IMR-90 (cell line): Measurements from ENCODE around the gene CCDC71. TPM values are rescaled to one million over a fixed set of nuclear protein-coding genes. Genes with fewer than 3 reads are reported as not detected.

Experiments
- ATAC-seq: fragments of 200-7000 bp; cut with Tn5 transposase; 2 replicates; pipeline ENCODE4 v1.9.1; 2020; ENCODE audit warnings: low read depth, mild to moderate bottlenecking, moderate library complexity
- BruUV-seq: library from RNA; stranded (reverse); fragments of 400-500 nt; replicated peaks from 2 replicates; lab custom pipeline; 2021; lab: Mats Ljungman, UMichigan
- CTCF ChIA-PET: fragments of 300-600 bp; formaldehyde crosslinking; extraction: SDS; loops from one replicate; lab custom pipeline; 2021; ENCODE audit warnings: antibody characterized with exemption; lab: Yijun Ruan, JAX
- POLR2A ChIA-PET: fragments of 300-600 bp; sonication (Branson Sonifier 250); formaldehyde crosslinking; loops from one replicate; lab custom pipeline; 2022; ENCODE audit warnings: antibody characterized with exemption; ENCODE audit not compliant: unreplicated experiment; lab: Charles Lee
- DNase-seq: peaks from one replicate; pipeline ENCODE4 v3.0.0; 2013
- H2AFZ ChIP-seq: replicated peaks from 2 replicates; pipeline ENCODE3; 2013; ENCODE audit warnings: low read length, mild to moderate bottlenecking; ENCODE audit not compliant: poor library complexity
- H2AK5ac ChIP-seq: 2 replicates; pipeline ENCODE4 v1.6.1; 2013; ENCODE audit warnings: low read depth, low read length, inconsistent platforms
- H2AK9ac ChIP-seq: replicated peaks from 2 replicates; pipeline ENCODE3; 2013; ENCODE audit warnings: mild to moderate bottlenecking, low read depth, low read length, moderate library complexity; ENCODE audit not compliant: poor library complexity
- H2BK120ac ChIP-seq: 2 replicates; pipeline ENCODE4 v1.6.1; 2013; ENCODE audit warnings: low read depth, low read length, inconsistent platforms
- H2BK15ac ChIP-seq: 3 replicates; pipeline ENCODE4 v1.6.1; 2013; ENCODE audit warnings: low read depth, low read length, inconsistent platforms
- H2BK20ac ChIP-seq: 2 replicates; pipeline ENCODE4 v1.6.1; 2013; ENCODE audit warnings: low read depth, mild to moderate bottlenecking, inconsistent platforms, low read length, moderate library complexity
- H2BK5ac ChIP-seq: 2 replicates; pipeline ENCODE4 v1.6.1; 2013; ENCODE audit warnings: mild to moderate bottlenecking, low read depth, low read length, inconsistent platforms; ENCODE audit not compliant: poor library complexity, severe bottlenecking
- H3K14ac ChIP-seq: replicated peaks from 2 replicates; pipeline ENCODE4 v1.6.1; 2013; ENCODE audit warnings: low read depth, low read length, inconsistent platforms
- H3K18ac ChIP-seq: 2 replicates; pipeline ENCODE4 v1.6.1; 2013; ENCODE audit warnings: low read depth, low read length, control low read depth
- H3K23ac ChIP-seq: 2 replicates; pipeline ENCODE4 v1.6.1; 2013; ENCODE audit warnings: low read depth, low read length, inconsistent platforms
- H3K27ac ChIP-seq: 2 replicates; pipeline ENCODE4 v1.5.1; 2013; ENCODE audit warnings: mild to moderate bottlenecking, control low read depth, low read length; ENCODE audit not compliant: insufficient read depth
- H3K27me3 ChIP-seq: 2 replicates; pipeline ENCODE4 v1.6.1; 2013; ENCODE audit warnings: low read length; ENCODE audit not compliant: control insufficient read depth, insufficient read depth
- H3K36me3 ChIP-seq: 2 replicates; pipeline ENCODE4 v1.6.1; 2013; ENCODE audit warnings: low read length, mixed read lengths; ENCODE audit not compliant: control insufficient read depth, insufficient read depth
- H3K4ac ChIP-seq: 2 replicates; pipeline ENCODE4 v1.6.1; 2013; ENCODE audit warnings: low read depth, low read length, inconsistent platforms
- H3K4me1 ChIP-seq: 2 replicates; pipeline ENCODE4 v1.6.1; 2013; ENCODE audit warnings: low read length, mixed read lengths; ENCODE audit not compliant: control insufficient read depth, insufficient read depth
- H3K4me2 ChIP-seq: 2 replicates; pipeline ENCODE4 v1.6.1; 2013; ENCODE audit warnings: low read depth, mild to moderate bottlenecking, control low read depth, low read length, moderate library complexity
- H3K4me3 ChIP-seq: 2 replicates; pipeline ENCODE4 v1.5.1; 2013; ENCODE audit warnings: low read depth, mild to moderate bottlenecking, control low read depth, low read length, moderate library complexity; ENCODE audit not compliant: insufficient read depth
- H3K56ac ChIP-seq: 2 replicates; pipeline ENCODE4 v1.6.1; 2013; ENCODE audit warnings: low read length, inconsistent platforms; ENCODE audit not compliant: insufficient read depth; ENCODE audit errors: extremely low read depth
- H3K79me1 ChIP-seq, 2 experiments: 2 replicates each; pipeline ENCODE4 v1.6.1; 2013; ENCODE audit warnings: low read length in 2 of 2, inconsistent platforms in 1 of 2, low read depth in 1 of 2
- H3K9ac ChIP-seq: 2 replicates; pipeline ENCODE4 v1.6.1; 2013; ENCODE audit warnings: low read depth, low read length, control low read depth
- H3K9me1 ChIP-seq: 2 replicates; pipeline ENCODE4 v1.6.1; 2013; ENCODE audit warnings: low read length, inconsistent platforms; ENCODE audit not compliant: insufficient read depth
- H3K9me3 ChIP-seq: 2 replicates; pipeline ENCODE4 v1.6.1; 2013; ENCODE audit warnings: low read length; ENCODE audit not compliant: control insufficient read depth, insufficient read depth
- H4K20me1 ChIP-seq: 2 replicates; pipeline ENCODE4 v1.6.1; 2013; ENCODE audit warnings: low read length, inconsistent platforms; ENCODE audit not compliant: insufficient read depth
- H4K5ac ChIP-seq: 2 replicates; pipeline ENCODE4 v1.6.1; 2013; ENCODE audit warnings: mild to moderate bottlenecking, low read depth, low read length, control low read depth
- H4K8ac ChIP-seq, 2 experiments: 2 replicates each; pipeline ENCODE4 v1.6.1; 2013; ENCODE audit warnings: low read depth in 2 of 2, low read length in 2 of 2, control low read depth in 1 of 2, inconsistent platforms in 1 of 2
- H4K91ac ChIP-seq: 2 replicates; pipeline ENCODE4 v1.6.1; 2013; ENCODE audit warnings: low read depth, low read length, inconsistent platforms; ENCODE audit not compliant: insufficient read depth
- BHLHE40 ChIP-seq: fragments of 150-350 bp; IDR thresholded peaks from 2 replicates; pipeline ENCODE4 v1.6.1; 2016; ENCODE audit warnings: mild to moderate bottlenecking, low read depth, low read length
- CEBPB ChIP-seq: IDR thresholded peaks from 2 replicates; pipeline ENCODE4 v1.6.1; 2012; ENCODE audit warnings: low read depth, low read length, improper control_type of control experiment
- CHD1 ChIP-seq: IDR thresholded peaks from 2 replicates; pipeline ENCODE4 v1.6.1; 2012; ENCODE audit warnings: low read depth, low read length, improper control_type of control experiment
- FOS ChIP-seq: fragments of 150-350 bp; IDR thresholded peaks from 2 replicates; pipeline ENCODE4 v1.6.1; 2016; ENCODE audit warnings: low read depth, low read length
- MAFK ChIP-seq: IDR thresholded peaks from 2 replicates; pipeline ENCODE4 v1.6.1; 2012; ENCODE audit warnings: low read depth, low read length, improper control_type of control experiment
- MAZ ChIP-seq: IDR thresholded peaks from 2 replicates; pipeline ENCODE4 v1.6.1; 2012; ENCODE audit warnings: low read depth, mild to moderate bottlenecking, low read length, improper control_type of control experiment, moderate library complexity, borderline replicate concordance
- MXI1 ChIP-seq: IDR thresholded peaks from 2 replicates; pipeline ENCODE4 v1.6.1; 2012; ENCODE audit warnings: low read depth, mild to moderate bottlenecking, low read length, moderate library complexity, borderline replicate concordance
- NFE2L2 ChIP-seq: fragments of 150-350 bp; IDR thresholded peaks from 2 replicates; pipeline ENCODE4 v1.6.1; 2016; ENCODE audit warnings: low read depth, mild to moderate bottlenecking, low read length
- POLR2A ChIP-seq: IDR thresholded peaks from 2 replicates; pipeline ENCODE4 v1.6.1; 2012; ENCODE audit warnings: mild to moderate bottlenecking, low read depth, low read length
- RAD21 ChIP-seq: IDR thresholded peaks from 2 replicates; pipeline ENCODE4 v1.6.1; 2012; ENCODE audit warnings: low read length, improper control_type of control experiment
- RCOR1 ChIP-seq: IDR thresholded peaks from 2 replicates; pipeline ENCODE4 v1.6.1; 2012; ENCODE audit warnings: mild to moderate bottlenecking, low read length, improper control_type of control experiment; ENCODE audit not compliant: insufficient replicate concordance
- RFX5 ChIP-seq: IDR thresholded peaks from 2 replicates; pipeline ENCODE4 v1.8.0; 2012; ENCODE audit warnings: low read depth, mild to moderate bottlenecking, low read length, moderate library complexity
- SMC3 ChIP-seq: fragments of 150-350 bp; IDR thresholded peaks from 2 replicates; pipeline ENCODE4 v1.6.1; 2016; ENCODE audit warnings: low read depth, mild to moderate bottlenecking, antibody characterized with exemption, low read length, moderate library complexity
- WGBS, 2 experiments: methylation state at CpG; one replicate each; pipeline versions ENCODE4 v1.1.5 to v1.1.7; 2013; ENCODE audit warnings: missing lambda C conversion rate in 2 of 2; ENCODE audit not compliant: insufficient read length in 1 of 2; ENCODE audit errors: extremely low coverage in 2 of 2; 5-methylcytosine and 5-hydroxymethylcytosine counted together
- dilution Hi-C: fragments of 300-500 bp; cut with HindIII; formaldehyde crosslinking; loops from one replicate; pipeline ENCODE4 v1.14.3; 2018; ENCODE audit warnings: low sequenced_read_pairs; ENCODE audit not compliant: unreplicated experiment
- in situ Hi-C: fragments of 300-500 bp; cut with MboI; formaldehyde crosslinking; loops from 3 replicates; pipeline ENCODE4 v1.14.3; 2019; ENCODE audit warnings: low sequenced_read_pairs, inconsistent platforms, mixed read lengths
- intact Hi-C: fragments of 100-400 bp; cut with micrococcal nuclease; formaldehyde crosslinking; loops from 2 replicates; pipeline ENCODE4 v1.10.0; 2022
- polyA plus RNA-seq, 3 experiments: library from polyadenylated mRNA; depleted of rRNA; stranded (reverse); fragments of >200 nt; gene quantifications; 2 replicates each; pipeline ENCODE4 v1.2.3, GENCODE V29; 2012; ENCODE audit warnings: low replicate concordance in 1 of 3
- total RNA-seq: library from RNA; depleted of rRNA; stranded (reverse); fragments of >200 nt; gene quantifications from 2 replicates; pipeline ENCODE4 v1.2.3, GENCODE V29; 2012
- TF ChIP-seq, protein P1 (sequence below): conservative IDR thresholded peaks from 2 replicates; pipeline ENCODE4 v1.5.1; 2012; ENCODE audit warnings: mild to moderate bottlenecking, low read depth, low read length, improper control_type of control experiment
- TF ChIP-seq, protein P2 (sequence below): fragments of 150-350 bp; IDR thresholded peaks from 2 replicates; pipeline ENCODE4 v1.6.1; 2017; ENCODE audit warnings: mild to moderate bottlenecking, antibody characterized with exemption, low read length, low read depth
- TF ChIP-seq, protein P3 (sequence below): fragments of 150-350 bp; IDR thresholded peaks from 2 replicates; pipeline ENCODE4 v1.6.1; 2016; ENCODE audit warnings: low read depth, mild to moderate bottlenecking, low read length, moderate library complexity, borderline replicate concordance

The CCDC71 gene
- total and polyA plus RNA-seq, 2 of the 4 experiments (the other 2 are of a cell fraction) = 29.4 to 35.9 TPM

DNA sequence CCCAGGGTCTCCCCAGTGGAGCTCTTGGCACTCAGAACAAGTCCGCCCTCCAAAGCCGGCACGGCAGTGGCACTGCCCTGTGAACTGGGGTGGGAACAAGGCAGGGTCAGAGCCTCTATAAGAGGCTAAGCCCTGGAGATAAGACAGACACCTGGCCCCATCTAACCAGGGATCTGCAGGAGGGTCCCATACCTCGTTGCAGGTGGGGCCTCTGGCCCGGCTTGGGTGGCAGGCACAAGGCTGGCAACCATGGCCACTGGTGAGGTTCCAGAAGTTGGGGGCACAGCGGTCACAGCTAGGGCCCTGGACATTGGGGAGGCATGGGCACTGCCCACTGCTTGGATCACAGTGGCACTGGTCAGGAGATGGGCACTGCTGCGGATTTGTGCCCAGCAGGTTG lies 41.9 kb downstream of the CCDC71 start:
- DNase-seq (no peak), ATAC-seq (no peak)
- Histone ChIP-seq H3K4me1 (peaks cover 6% of the 10 kb centered on the region), H3K27ac (no peak overlapping the region), H3K9me3 (no peaks in the 10 kb centered on the region), H3K36me3 (peaks cover 73% of the 10 kb centered on the region), H2BK20ac (no peak overlapping the region), H4K91ac (no peak overlapping the region), H3K14ac (no peak overlapping the region), H4K5ac (no peak overlapping the region), H2BK15ac (no peak overlapping the region), H3K23ac (no peak overlapping the region), H2AK9ac (no peak overlapping the region), H3K4ac (no peak overlapping the region), H3K79me1 (peaks cover 15 to 52% of the 10 kb centered on the region in 2 experiments), H3K9me1 (peaks cover 5% of the 10 kb centered on the region; the same call in 1 of the 2 replicates), H4K20me1 (peaks cover 6% of the 10 kb centered on the region), H3K27me3 (no peaks in the 10 kb centered on the region), H3K4me2 (no peak overlapping the region), H3K4me3 (no peak overlapping the region), H3K9ac (no peak overlapping the region), H2AFZ (no peak overlapping the region), H2BK120ac (no peak overlapping the region), H3K18ac (no peak overlapping the region), H2BK5ac (no peak overlapping the region), H3K56ac (no peak overlapping the region), H4K8ac (no peak overlapping the region), H2AK5ac (no peak overlapping the region)
- no peak for TF ChIP-seq POLR2A
- TF ChIP-seq SMC3 = no peak
- TF ChIP-seq, protein P1, sequence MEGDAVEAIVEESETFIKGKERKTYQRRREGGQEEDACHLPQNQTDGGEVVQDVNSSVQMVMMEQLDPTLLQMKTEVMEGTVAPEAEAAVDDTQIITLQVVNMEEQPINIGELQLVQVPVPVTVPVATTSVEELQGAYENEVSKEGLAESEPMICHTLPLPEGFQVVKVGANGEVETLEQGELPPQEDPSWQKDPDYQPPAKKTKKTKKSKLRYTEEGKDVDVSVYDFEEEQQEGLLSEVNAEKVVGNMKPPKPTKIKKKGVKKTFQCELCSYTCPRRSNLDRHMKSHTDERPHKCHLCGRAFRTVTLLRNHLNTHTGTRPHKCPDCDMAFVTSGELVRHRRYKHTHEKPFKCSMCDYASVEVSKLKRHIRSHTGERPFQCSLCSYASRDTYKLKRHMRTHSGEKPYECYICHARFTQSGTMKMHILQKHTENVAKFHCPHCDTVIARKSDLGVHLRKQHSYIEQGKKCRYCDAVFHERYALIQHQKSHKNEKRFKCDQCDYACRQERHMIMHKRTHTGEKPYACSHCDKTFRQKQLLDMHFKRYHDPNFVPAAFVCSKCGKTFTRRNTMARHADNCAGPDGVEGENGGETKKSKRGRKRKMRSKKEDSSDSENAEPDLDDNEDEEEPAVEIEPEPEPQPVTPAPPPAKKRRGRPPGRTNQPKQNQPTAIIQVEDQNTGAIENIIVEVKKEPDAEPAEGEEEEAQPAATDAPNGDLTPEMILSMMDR = no peak
- TF ChIP-seq BHLHE40 = no peak
- TF ChIP-seq FOS = no peak
- TF ChIP-seq, protein P2, sequence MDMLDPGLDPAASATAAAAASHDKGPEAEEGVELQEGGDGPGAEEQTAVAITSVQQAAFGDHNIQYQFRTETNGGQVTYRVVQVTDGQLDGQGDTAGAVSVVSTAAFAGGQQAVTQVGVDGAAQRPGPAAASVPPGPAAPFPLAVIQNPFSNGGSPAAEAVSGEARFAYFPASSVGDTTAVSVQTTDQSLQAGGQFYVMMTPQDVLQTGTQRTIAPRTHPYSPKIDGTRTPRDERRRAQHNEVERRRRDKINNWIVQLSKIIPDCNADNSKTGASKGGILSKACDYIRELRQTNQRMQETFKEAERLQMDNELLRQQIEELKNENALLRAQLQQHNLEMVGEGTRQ = no peak
- no peak for TF ChIP-seq CEBPB
- no peak for TF ChIP-seq RAD21
- no peak for TF ChIP-seq MAZ
- TF ChIP-seq RFX5 = no peak
- TF ChIP-seq, protein P3, sequence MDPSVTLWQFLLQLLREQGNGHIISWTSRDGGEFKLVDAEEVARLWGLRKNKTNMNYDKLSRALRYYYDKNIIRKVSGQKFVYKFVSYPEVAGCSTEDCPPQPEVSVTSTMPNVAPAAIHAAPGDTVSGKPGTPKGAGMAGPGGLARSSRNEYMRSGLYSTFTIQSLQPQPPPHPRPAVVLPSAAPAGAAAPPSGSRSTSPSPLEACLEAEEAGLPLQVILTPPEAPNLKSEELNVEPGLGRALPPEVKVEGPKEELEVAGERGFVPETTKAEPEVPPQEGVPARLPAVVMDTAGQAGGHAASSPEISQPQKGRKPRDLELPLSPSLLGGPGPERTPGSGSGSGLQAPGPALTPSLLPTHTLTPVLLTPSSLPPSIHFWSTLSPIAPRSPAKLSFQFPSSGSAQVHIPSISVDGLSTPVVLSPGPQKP = no peak
- TF ChIP-seq MAFK = no peak
- TF ChIP-seq RCOR1 = no peak
- TF ChIP-seq CHD1 = no peak
- TF ChIP-seq MXI1 = no peak
- TF ChIP-seq NFE2L2 = no peak
- intact Hi-C loops (no loop called here), dilution Hi-C loops (no loop called here), in situ Hi-C loops (no loop called here)
- POLR2A ChIA-PET = no interaction called here
- BruUV-seq = no TSS peak
- WGBS, 2 experiments = 100% methylated on average over 1 of the region's 7 CpGs; no CpG with 5 or more reads in 1 of the 2 experiments
- CTCF ChIA-PET = no interaction called here
